Measurements from ENCODE around the gene ARCN1.

ARCN1 gene

DNA sequence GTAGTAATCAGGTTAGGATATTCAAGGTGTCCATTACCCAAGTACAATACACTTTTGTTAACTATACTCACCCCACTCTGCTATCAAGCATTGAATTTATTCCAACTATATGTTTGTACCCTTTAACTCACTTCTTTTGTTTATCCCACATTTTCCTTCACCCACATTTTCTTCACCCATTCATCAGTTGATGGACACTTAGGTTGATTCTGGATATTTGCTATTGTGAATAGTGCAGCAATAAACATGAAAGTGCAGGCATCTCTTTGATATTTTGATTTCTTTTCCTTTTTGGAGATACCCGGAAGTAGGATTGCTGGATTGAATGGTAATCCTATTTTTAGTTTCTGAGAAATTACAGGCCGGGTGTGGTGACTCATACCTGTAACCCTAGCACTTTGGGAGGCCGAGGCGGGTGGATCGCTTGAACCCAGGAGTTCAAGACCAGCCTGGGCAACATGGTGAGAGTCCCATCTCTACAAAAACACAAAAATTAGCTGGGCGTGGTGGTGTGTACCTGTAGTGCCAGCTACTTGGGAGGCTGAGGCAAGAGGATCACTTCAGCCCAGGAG is 34.7 kb upstream of the ARCN1 start:
- Histone ChIP-seq H3K4me3 (replicated peaks; ENCODE audit: insufficient read depth, low read length) (no peak overlapping the region), H3K27me3 (ENCODE audit: insufficient read depth, poor library complexity, severe bottlenecking) (no peaks in the 10 kb centered on the region), H3K27ac (replicated peaks) (no peak overlapping the region)
- no peak for DNase-seq (ENCODE audit: low read depth in 1 of 2, low spot score in 1 of 2)
- TF ChIP-seq, protein P1, sequence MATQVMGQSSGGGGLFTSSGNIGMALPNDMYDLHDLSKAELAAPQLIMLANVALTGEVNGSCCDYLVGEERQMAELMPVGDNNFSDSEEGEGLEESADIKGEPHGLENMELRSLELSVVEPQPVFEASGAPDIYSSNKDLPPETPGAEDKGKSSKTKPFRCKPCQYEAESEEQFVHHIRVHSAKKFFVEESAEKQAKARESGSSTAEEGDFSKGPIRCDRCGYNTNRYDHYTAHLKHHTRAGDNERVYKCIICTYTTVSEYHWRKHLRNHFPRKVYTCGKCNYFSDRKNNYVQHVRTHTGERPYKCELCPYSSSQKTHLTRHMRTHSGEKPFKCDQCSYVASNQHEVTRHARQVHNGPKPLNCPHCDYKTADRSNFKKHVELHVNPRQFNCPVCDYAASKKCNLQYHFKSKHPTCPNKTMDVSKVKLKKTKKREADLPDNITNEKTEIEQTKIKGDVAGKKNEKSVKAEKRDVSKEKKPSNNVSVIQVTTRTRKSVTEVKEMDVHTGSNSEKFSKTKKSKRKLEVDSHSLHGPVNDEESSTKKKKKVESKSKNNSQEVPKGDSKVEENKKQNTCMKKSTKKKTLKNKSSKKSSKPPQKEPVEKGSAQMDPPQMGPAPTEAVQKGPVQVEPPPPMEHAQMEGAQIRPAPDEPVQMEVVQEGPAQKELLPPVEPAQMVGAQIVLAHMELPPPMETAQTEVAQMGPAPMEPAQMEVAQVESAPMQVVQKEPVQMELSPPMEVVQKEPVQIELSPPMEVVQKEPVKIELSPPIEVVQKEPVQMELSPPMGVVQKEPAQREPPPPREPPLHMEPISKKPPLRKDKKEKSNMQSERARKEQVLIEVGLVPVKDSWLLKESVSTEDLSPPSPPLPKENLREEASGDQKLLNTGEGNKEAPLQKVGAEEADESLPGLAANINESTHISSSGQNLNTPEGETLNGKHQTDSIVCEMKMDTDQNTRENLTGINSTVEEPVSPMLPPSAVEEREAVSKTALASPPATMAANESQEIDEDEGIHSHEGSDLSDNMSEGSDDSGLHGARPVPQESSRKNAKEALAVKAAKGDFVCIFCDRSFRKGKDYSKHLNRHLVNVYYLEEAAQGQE (IDR thresholded peaks at IDR 0.05; ENCODE audit: insufficient replicate concordance, low read depth) = no peak
- TF ChIP-seq POLR2AphosphoS5 (IDR thresholded peaks at IDR 0.05; ENCODE audit: low read depth) = no peak
- TF ChIP-seq, protein P2, sequence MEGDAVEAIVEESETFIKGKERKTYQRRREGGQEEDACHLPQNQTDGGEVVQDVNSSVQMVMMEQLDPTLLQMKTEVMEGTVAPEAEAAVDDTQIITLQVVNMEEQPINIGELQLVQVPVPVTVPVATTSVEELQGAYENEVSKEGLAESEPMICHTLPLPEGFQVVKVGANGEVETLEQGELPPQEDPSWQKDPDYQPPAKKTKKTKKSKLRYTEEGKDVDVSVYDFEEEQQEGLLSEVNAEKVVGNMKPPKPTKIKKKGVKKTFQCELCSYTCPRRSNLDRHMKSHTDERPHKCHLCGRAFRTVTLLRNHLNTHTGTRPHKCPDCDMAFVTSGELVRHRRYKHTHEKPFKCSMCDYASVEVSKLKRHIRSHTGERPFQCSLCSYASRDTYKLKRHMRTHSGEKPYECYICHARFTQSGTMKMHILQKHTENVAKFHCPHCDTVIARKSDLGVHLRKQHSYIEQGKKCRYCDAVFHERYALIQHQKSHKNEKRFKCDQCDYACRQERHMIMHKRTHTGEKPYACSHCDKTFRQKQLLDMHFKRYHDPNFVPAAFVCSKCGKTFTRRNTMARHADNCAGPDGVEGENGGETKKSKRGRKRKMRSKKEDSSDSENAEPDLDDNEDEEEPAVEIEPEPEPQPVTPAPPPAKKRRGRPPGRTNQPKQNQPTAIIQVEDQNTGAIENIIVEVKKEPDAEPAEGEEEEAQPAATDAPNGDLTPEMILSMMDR (IDR thresholded peaks at IDR 0.05; ENCODE audit: insufficient read depth, low read length) = no peak
- TF ChIP-seq GABPA (IDR thresholded peaks at IDR 0.05; ENCODE audit: low read depth) = no peak
- TF ChIP-seq SPI1 (IDR thresholded peaks at IDR 0.05; ENCODE audit: borderline replicate concordance, low read depth) = no peak

DNA sequence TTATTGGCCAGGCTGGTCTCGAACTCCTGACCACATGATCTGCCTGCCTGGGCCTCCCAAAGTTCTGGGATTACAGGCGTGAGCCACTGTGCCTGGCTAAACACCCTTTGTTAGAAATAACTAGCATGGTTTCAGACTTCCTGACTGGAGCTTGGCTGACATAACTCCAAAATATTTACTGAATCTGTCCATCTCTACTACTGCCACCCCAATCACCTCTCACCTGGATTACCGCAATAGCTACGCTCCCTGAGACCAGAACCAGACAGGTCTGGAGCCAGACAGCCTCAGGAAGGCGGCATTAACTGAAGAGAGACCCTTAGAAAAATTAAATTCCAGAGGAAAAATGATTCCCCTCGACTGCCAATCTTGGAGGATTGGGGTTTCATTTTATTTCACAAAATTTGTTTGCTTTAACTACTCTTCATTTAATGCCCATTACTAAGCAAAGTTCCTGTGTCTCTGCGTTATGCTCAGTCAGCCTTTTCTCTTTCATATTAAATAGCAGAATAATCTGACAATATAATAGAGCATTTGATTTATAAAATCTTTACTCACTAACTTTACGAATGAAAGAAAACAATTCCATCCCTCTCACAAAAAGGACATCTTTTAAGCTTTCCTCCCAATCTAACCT is 28.1 kb upstream of the ARCN1 start:
- TF ChIP-seq, protein P2 (IDR thresholded peaks at IDR 0.05; ENCODE audit: insufficient read depth, low read length) = no peak
- TF ChIP-seq SPI1 (IDR thresholded peaks at IDR 0.05; ENCODE audit: borderline replicate concordance, low read depth) (no peak), GABPA (IDR thresholded peaks at IDR 0.05; ENCODE audit: low read depth) (no peak), POLR2AphosphoS5 (IDR thresholded peaks at IDR 0.05; ENCODE audit: low read depth) (no peak)
- TF ChIP-seq, protein P1 (IDR thresholded peaks at IDR 0.05; ENCODE audit: insufficient replicate concordance, low read depth) = no peak
- no peak for DNase-seq (ENCODE audit: low read depth in 1 of 2, low spot score in 1 of 2)

DNA sequence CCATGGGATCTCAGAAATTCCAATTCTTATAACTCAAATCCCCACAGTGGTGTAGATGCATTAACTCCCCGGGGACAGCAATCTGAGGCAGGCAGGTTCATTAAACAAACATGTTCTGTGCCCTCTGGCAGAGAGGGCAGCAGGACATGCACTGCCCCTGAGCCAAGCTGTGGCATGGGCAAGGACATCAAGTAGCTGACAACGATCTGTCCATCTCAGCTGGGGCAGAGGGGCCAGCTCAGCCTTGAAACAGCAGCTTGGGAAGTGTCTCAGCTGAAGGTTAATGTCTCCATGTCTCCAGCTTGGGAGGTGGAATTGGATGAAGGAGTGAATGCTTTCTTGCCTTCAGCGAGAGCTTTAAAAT is 27.6 kb upstream of the ARCN1 start:
- Histone ChIP-seq H3K27me3 (ENCODE audit: insufficient read depth, poor library complexity, severe bottlenecking) (no peaks in the 10 kb centered on the region), H3K27ac (replicated peaks) (no peak overlapping the region), H3K4me3 (replicated peaks; ENCODE audit: insufficient read depth, low read length) (no peak overlapping the region)
- TF ChIP-seq, protein P2 (IDR thresholded peaks at IDR 0.05; ENCODE audit: insufficient read depth, low read length) = no peak
- no peak for TF ChIP-seq SPI1 (IDR thresholded peaks at IDR 0.05; ENCODE audit: borderline replicate concordance, low read depth)
- TF ChIP-seq POLR2AphosphoS5 (IDR thresholded peaks at IDR 0.05; ENCODE audit: low read depth) = no peak
- no peak for TF ChIP-seq GABPA (IDR thresholded peaks at IDR 0.05; ENCODE audit: low read depth)
- TF ChIP-seq, protein P1 (IDR thresholded peaks at IDR 0.05; ENCODE audit: insufficient replicate concordance, low read depth) = no peak
- DNase-seq (ENCODE audit: low read depth in 1 of 2, low spot score in 1 of 2) = no peak

More for the DNA sequence above, 28.1 kb upstream of the ARCN1 start:
- H3K4me3 ChIP-seq (replicated peaks; ENCODE audit: insufficient read depth, low read length) = no peak overlapping the region
- H3K27ac ChIP-seq (replicated peaks) = no peak overlapping the region
- H3K27me3 ChIP-seq (ENCODE audit: insufficient read depth, poor library complexity, severe bottlenecking) = no peaks in the 10 kb centered on the region

All from HL-60 (cell line).